Mucosa of rectum (tissue), 2 donors: ENCODE results near the gene KCNK4.
"Not testable (repeated sequence)": the region's sequence is repeated elsewhere in the genome, so short reads cannot be mapped to it uniquely, and the experiment has no call there.

Experiments used
- H3K27ac ChIP-seq, 2 donors: one replicate each; pipeline ENCODE4 v1.7.0; 2013; ENCODE audit warnings: inconsistent platforms in 2 of 2, low read depth in 2 of 2, low read length in 2 of 2
- H3K27me3 ChIP-seq, 2 donors: one replicate each; pipeline ENCODE4 v1.7.0; 2013; ENCODE audit warnings: low read length in 2 of 2; ENCODE audit not compliant: control insufficient read depth in 2 of 2, insufficient read depth in 2 of 2
- H3K36me3 ChIP-seq, 2 donors: one replicate each; pipeline ENCODE4 v1.7.0; 2013; ENCODE audit warnings: low read length in 2 of 2; ENCODE audit not compliant: control insufficient read depth in 2 of 2, insufficient read depth in 2 of 2
- H3K4me1 ChIP-seq, 2 donors: one replicate each; pipeline ENCODE4 v1.7.0; 2013; ENCODE audit warnings: low read length in 2 of 2, mild to moderate bottlenecking in 1 of 2; ENCODE audit not compliant: control insufficient read depth in 2 of 2, insufficient read depth in 2 of 2
- H3K4me3 ChIP-seq, 2 donors: one replicate each; pipeline ENCODE4 v1.7.0; 2013; ENCODE audit warnings: low read length in 2 of 2
- H3K9ac ChIP-seq, 2 donors: one replicate each; pipeline ENCODE4 v1.7.0; 2013; ENCODE audit warnings: low read length in 2 of 2, low read depth in 1 of 2, mild to moderate bottlenecking in 1 of 2
- H3K9me3 ChIP-seq, 2 donors: one replicate each; pipeline ENCODE4 v1.7.0; 2013; ENCODE audit warnings: low read length in 2 of 2; ENCODE audit not compliant: control insufficient read depth in 2 of 2
- donor health status: healthy.
- donor health status: Normal muscosa, but diverticular disease.

KCNK4 gene

DNA sequence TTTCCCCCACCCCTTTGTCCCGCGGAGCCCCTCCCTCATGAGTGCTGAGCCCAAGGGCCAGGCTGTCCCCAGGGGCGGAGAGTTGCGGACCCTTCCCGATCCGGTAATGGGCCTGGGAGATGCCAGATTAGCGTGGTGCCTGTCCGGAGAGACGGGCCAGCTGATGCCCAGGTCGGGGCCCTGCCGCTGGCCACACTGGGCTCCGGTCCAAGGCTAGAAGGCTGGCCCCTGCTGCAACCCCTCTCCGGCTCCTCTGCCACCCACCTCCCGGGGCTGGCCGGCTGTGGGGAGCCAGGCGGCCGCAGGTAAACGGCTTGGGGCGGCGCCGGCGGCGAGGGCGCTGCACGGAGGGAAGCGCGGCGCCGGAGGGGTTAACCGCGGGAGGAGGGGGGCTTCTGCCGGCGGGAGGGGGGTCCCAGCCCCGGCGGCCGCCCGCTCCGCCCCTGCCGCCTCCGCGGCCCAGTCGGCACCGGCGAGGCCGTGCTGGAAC lies at the start of gene KCNK4:
TSS of gene KCNK4 (plus strand) at position 41 of the 490 bp plus-strand sequence. CDS start 1,717 bp downstream, outside the sequence.
- Histone ChIP-seq H3K27me3 (peaks cover 39 to 45% of the 10 kb centered on the region in 2 donors), H3K36me3 (no peaks in the 10 kb centered on the region), H3K4me1 (peaks cover 7 to 14% of the 10 kb centered on the region in 2 donors), H3K9ac (no peak within 1 kb of the TSS), H3K9me3 (no peaks in the 10 kb centered on the region), H3K27ac (no peak within 1 kb of the TSS), H3K4me3 (peak within 1 kb of the TSS in 1 of 2 donors; percentile 20)

DNA sequence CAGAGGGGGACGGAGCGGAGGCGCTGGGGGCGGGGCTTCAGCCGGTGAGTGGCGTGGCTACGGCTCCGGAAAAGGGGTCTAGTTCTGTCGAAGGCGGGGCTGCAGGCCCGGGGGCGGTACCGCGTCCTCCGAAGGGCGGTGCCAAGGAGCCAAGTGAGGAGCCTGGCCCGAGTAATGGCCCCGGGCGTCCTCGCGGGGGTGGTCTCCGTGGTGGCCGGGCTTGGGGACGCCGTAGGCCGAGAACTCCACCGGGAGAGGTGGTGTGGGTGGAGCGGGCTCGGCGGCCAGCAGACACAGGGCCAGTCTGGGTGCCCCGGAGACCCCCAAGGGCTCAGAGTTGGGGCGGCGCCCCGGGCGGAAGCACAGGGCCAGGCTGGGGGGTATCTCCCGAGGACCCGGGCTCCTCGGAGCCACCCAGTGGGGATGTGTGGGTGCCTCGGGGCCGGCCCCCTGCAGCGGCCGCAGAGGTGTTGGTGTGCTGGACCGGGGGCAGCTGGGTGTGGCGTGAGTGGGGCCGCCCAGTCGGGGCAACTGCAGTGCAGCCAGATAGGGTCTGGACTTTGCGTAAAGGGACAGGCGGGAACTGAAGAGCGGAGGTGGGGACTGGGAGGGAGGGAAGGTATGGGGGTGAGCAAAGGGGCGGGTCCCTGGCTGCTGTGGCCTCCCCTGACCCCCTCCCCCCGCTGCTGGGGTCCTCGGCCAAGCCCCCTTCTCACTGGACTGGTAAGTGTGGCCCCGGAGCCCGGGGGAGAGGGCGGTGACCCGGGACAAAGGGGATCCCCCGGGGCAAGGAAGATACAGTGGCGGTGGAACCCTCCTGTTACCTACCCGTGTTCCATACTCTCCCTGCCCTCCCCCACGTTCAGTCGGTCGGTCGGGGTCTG lies 49.4 kb upstream of the KCNK4 start:
- Histone ChIP-seq H3K27me3 (no peaks in the 10 kb centered on the region), H3K27ac (peak overlapping the region; percentile 91 to 100), H3K36me3 (peaks cover 8 to 12% of the 10 kb centered on the region in 2 donors), H3K4me1 (peaks cover 56 to 61% of the 10 kb centered on the region in 2 donors), H3K9me3 (no peaks in the 10 kb centered on the region), H3K4me3 (peak overlapping the region; percentile 75 to 86), H3K9ac (peak overlapping the region; percentile 83 to 96)

DNA sequence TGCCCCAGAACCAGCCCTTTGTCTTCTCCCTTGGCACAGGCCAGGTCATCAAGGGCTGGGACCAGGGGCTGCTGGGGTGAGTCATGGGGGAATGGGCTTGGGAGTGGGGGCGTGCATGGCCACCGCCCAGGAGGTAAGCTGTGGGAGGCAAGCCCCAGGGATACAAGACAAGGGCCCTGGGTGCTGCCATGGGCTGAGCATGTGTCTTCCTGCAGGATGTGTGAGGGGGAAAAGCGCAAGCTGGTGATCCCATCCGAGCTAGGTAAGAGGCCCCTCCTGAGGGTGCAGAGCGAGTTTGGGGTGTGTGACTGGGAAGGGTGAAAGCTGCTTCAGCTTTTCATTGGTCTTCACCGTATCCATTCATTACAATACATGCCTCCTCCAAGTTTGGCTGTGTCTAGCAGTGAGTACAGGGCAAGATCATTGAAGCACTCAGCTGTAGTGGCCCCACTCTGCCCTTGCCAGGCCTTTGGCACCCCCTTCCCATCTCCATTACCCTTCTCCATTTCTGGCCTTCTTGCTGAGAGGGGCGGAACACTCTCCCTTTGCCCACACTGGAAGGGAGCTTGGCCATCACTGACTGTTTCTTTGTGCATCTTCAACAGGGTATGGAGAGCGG lies 47.8 kb upstream of the KCNK4 start:
- H3K9ac ChIP-seq: peak overlapping the region; percentile 63 to 96
- no peaks in the 10 kb centered on the region for H3K27me3 ChIP-seq
- H3K36me3 ChIP-seq: peaks cover 7 to 8% of the 10 kb centered on the region in 2 donors
- H3K4me1 ChIP-seq: peaks cover 52 to 57% of the 10 kb centered on the region in 2 donors
- H3K9me3 ChIP-seq: no peaks in the 10 kb centered on the region
- peak overlapping the region; percentile 15 to 86 for H3K4me3 ChIP-seq
- peak overlapping the region; percentile 91 to 100 for H3K27ac ChIP-seq

DNA sequence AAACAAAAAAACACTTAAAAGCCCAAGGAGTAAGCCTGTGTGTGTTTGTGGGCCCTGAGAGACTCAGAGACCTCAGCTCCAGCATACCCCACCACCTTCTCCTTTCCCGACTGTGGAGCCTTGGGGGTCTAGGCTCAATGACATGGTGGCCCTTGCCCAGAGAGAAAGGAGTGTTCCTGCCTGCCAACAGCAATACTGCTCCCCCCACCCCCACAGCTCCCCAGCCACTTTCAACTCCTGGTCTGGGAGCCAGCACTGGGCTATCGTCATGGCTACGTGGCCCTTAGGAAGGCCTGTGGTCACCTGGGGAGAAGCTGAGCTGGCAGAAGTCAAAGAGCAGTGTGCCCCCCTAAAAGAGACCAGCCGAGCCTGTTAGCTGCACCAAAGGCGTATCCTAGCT lies 47.0 kb upstream of the KCNK4 start:
- Histone ChIP-seq H3K4me3 (no peak overlapping the region), H3K27me3 (no peaks in the 10 kb centered on the region), H3K9me3 (no peaks in the 10 kb centered on the region), H3K9ac (no peak overlapping the region), H3K4me1 (peaks cover 44 to 50% of the 10 kb centered on the region in 2 donors), H3K27ac (no peak overlapping the region), H3K36me3 (peaks cover 7 to 8% of the 10 kb centered on the region in 2 donors)

DNA sequence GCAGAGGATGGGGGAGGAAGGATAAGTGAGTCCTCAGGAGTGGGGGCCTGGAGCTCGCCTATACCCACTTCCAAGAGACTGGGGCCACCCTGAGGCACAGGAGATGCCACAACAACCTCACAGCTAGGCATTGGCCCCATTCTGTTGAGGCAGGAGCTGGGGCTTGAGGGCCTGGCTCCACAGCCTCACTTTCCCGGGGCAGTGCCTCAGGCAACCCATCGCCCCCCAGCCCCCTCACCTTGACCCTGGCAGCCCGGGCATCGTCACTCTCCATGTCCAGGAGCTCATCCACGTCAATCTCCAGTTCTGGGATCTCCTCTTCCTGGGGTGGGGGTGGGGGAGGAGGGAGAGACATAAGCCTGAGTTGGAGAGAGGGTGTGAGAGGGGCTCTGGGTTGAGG lies 46.1 kb upstream of the KCNK4 start:
- Histone ChIP-seq H3K36me3 (peaks cover 7 to 8% of the 10 kb centered on the region in 2 donors), H3K27me3 (no peaks in the 10 kb centered on the region), H3K9me3 (no peaks in the 10 kb centered on the region), H3K4me1 (peaks cover 37 to 43% of the 10 kb centered on the region in 2 donors), H3K27ac (peak overlapping the region; percentile 93), H3K4me3 (peak overlapping the region; percentile 91), H3K9ac (peak overlapping the region; percentile 84)

DNA sequence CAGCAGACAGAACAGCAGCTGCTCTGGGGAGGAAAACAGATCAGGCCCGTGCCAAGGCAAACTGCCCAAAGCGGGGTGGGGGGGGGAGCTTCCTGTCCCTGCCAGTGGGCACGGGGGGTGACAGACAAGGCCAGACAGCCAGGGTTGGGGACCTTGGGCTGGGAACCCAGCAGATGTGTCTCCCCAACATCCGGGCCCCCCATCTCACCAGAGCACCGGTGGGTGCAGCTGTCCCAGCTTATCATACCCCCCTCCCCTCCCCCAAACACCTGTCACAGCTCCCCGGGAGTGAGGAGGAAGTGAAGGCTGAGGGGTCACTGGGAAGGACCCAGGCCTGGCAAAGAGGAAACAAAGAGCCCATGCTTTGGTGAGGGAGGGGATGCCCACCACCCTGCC lies 45.7 kb upstream of the KCNK4 start:
- Histone ChIP-seq H3K4me1 (peaks cover 32 to 39% of the 10 kb centered on the region in 2 donors), H3K4me3 (peak overlapping the region; percentile 91), H3K27ac (peak overlapping the region; percentile 93), H3K9me3 (no peaks in the 10 kb centered on the region), H3K27me3 (no peaks in the 10 kb centered on the region), H3K36me3 (peaks cover 7 to 8% of the 10 kb centered on the region in 2 donors), H3K9ac (peak overlapping the region; percentile 84)

DNA sequence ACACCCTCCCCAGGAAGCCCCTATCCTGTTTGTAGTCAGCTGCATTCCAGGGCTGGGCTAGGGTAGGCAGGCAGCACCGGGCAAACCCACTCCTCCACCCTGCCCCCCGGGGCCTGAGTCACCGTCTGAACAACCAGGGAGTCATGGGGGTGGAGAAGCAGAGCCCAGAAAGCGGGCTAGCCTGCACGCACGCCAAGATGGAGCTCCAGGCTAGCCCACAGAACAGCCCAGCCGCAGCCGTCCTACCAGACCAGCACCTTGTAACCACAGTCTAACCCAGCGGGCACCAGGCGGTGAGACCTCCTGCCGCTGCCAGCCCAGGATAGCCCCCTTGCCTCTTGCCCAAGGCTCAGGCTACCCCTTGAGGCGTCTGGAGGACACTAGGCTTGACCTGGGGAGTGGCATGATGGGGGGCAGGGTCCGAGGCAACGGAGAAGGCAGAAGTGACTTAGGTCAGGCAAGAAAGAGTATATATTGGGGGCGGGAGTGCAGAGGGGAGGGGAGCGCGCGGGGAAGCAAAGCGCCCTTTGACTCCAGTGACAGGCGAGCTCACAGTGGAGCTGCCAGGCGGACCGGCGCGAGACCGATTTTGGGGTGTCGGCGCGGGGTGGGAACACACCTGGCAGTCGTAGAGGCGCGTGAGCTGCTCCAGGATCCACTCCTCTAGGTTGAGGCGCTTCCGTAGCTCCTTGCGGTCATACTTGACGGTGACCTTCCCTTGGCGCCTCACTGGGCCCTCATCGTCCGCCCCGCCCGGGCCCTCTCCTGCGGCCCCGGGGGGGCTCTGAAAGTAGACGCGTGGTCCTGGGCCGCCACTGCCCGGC lies 45.1 kb upstream of the KCNK4 start:
- H3K4me3 ChIP-seq: peak overlapping the region; percentile 91
- peaks cover 7 to 8% of the 10 kb centered on the region in 2 donors for H3K36me3 ChIP-seq
- no peaks in the 10 kb centered on the region for H3K9me3 ChIP-seq
- H3K27ac ChIP-seq: peak overlapping the region; percentile 93
- H3K27me3 ChIP-seq: no peaks in the 10 kb centered on the region
- peaks cover 36 to 41% of the 10 kb centered on the region in 2 donors for H3K4me1 ChIP-seq
- H3K9ac ChIP-seq: peak overlapping the region; percentile 84

DNA sequence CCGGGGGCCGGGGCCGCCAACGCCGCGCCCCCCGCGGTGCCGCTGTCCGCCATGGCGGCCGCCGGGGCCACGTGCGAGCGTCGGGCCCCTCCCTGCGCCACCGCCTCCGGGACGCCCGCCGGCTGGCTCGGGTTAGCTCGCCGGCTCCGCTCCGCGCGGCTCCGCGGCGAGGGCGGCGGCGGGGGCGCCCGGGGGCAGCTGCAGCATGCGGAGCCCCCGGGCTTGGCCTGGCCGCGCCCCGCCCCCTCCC lies 44.6 kb upstream of the KCNK4 start:
- not testable (repeated sequence) for H3K36me3 ChIP-seq, H3K9me3 ChIP-seq, H3K27me3 ChIP-seq
- Histone ChIP-seq H3K4me3 (peak overlapping the region; percentile 91), H3K9ac (peak overlapping the region in 1 of 2 donors; percentile 84), H3K27ac (peak overlapping the region; percentile 93 to 95), H3K4me1 (peaks cover 37 to 43% of the 10 kb centered on the region in 2 donors)

DNA sequence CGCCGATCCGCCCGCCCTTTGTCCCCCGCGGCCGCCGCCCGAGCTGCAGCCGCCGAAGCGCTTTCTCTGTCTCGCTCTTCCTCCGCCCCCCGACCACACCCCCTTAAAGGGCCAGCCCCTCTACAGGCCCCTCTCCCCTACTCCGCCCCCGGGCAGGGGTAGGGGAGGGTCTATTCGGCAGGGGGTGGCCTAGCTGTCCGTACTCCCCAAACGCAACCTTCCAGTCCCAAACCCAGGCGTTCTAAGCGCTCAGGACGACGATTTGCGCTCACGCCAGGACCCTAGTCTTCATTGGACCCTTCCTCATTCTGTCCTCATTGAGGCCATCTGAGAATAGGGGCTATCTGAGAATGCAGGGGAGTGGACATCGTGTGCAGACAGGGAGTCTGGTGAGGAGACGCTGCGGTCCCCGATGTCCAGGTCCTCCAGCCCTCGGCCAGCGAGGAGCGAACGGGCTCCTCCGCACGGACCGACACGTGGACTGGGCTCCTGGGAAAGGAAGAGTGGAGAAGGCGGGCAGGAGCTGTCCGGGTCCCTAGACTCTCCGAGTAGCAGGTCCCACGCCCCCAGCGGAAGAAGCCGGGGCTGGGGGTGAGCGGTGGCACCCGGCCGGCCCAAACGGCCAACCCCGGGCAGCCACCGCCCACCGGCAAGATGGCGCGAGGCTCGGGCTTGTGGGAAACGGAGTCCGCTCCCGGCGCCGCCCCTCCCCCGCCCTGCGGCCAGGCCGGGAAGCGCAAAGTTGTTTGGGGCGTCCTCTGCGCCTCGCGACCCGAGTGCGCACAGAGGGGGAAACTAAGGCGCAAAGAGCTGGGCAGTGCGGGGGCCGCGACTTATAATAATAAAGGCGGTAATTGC lies 44.0 kb upstream of the KCNK4 start, which contains the start of gene PPP1R14B:
TSS of gene PPP1R14B (minus strand) at position 73 of the 858 bp plus-strand sequence. CDS start 270 bp downstream, outside the sequence.
- Histone ChIP-seq H3K27me3 (no peaks in the 10 kb centered on the region), H3K36me3 (peaks cover 7 to 8% of the 10 kb centered on the region in 2 donors), H3K4me3 (peak within 1 kb of the TSS; percentile 95 to 97), H3K9ac (peak within 1 kb of the TSS; percentile 86 to 89), H3K27ac (peak within 1 kb of the TSS; percentile 93 to 95), H3K4me1 (peaks cover 38 to 44% of the 10 kb centered on the region in 2 donors), H3K9me3 (no peaks in the 10 kb centered on the region)
